ENCODE measurements around the gene CSNK2B. TPM values are rescaled to one million over a fixed set of nuclear protein-coding genes. Genes with fewer than 3 reads are reported as not detected.

The CSNK2B gene
- total RNA-seq, 2 experiments from 2014 or later: 230 to 245 TPM

GRCh38 chr6:31624070-31624469 is 41.8 kb upstream of the CSNK2B start:
- peaks cover 54% of the 10 kb centered on the region for H3K79me2 ChIP-seq (ENCODE audit: insufficient read depth, low read depth, low read length)
- H2AFZ ChIP-seq (ENCODE audit: low read length): no peak overlapping the region
- H3K27ac ChIP-seq (ENCODE audit: low read depth, low read length, poor library complexity, severe bottlenecking): no peak overlapping the region
- TF ChIP-seq EZH2phosphoT487 (IDR thresholded peaks at IDR 0.05; ENCODE audit: borderline replicate concordance, low read depth, low read length): no peak
- no peak for TF ChIP-seq CTCF (conservative IDR thresholded peaks at IDR 0.05; ENCODE audit: low read length)
- BruUV-seq (replicated peaks): no TSS peak
- H3K4me2 ChIP-seq (ENCODE audit: low read length): no peak overlapping the region
- intact Hi-C loops (cut with micrococcal nuclease; ENCODE audit: unreplicated experiment): loop anchor here (5.0 kb wide), 1 partner anchor 163 kb away; no protein-coding TSS in a partner anchor
- ChIA-PET CTCF (ENCODE audit: unreplicated experiment) (no interaction called here), POLR2A (no interaction called here)
- peaks cover 21% of the 10 kb centered on the region for H3K4me1 ChIP-seq (ENCODE audit: insufficient read depth, low read length, poor library complexity, severe bottlenecking)
- H3K9me2 ChIP-seq (ENCODE audit: insufficient read depth, low read length): no peaks in the 10 kb centered on the region
- H3K4me3 ChIP-seq (ENCODE audit: low read depth, low read length, poor library complexity, severe bottlenecking): no peak overlapping the region
- H4K20me1 ChIP-seq (ENCODE audit: insufficient read depth, low read length): peaks cover 18% of the 10 kb centered on the region
- no peak for DNase-seq (ENCODE audit: low spot score)
- H3K36me3 ChIP-seq (ENCODE audit: insufficient read depth, low read length): peaks cover 82% of the 10 kb centered on the region
- no peaks in the 10 kb centered on the region for H3K9me3 ChIP-seq (ENCODE audit: low read length)

GRCh38 chr6:31626952-31627351 is 38.9 kb upstream of the CSNK2B start:
- H4K20me1 ChIP-seq (ENCODE audit: insufficient read depth, low read length): peaks cover 11% of the 10 kb centered on the region
- H3K4me2 ChIP-seq (ENCODE audit: low read length): no peak overlapping the region
- no peaks in the 10 kb centered on the region for H3K9me3 ChIP-seq (ENCODE audit: low read length)
- no peaks in the 10 kb centered on the region for H3K9me2 ChIP-seq (ENCODE audit: insufficient read depth, low read length)
- peaks cover 41% of the 10 kb centered on the region for H3K79me2 ChIP-seq (ENCODE audit: insufficient read depth, low read depth, low read length)
- peaks cover 100% of the 10 kb centered on the region for H3K36me3 ChIP-seq (ENCODE audit: insufficient read depth, low read length)
- H2AFZ ChIP-seq (ENCODE audit: low read length): no peak overlapping the region
- no TSS peak for BruUV-seq (replicated peaks)
- POLR2A ChIA-PET: interaction anchor here (1.2 to 1.3 kb wide), 2 partner anchors 16 to 24 kb away, joined by 3 to 4 read pairs; no protein-coding TSS in a partner anchor
- peaks cover 10% of the 10 kb centered on the region for H3K4me1 ChIP-seq (ENCODE audit: insufficient read depth, low read length, poor library complexity, severe bottlenecking)
- CTCF ChIA-PET (ENCODE audit: unreplicated experiment): no interaction called here
- TF ChIP-seq EZH2phosphoT487 (IDR thresholded peaks at IDR 0.05; ENCODE audit: borderline replicate concordance, low read depth, low read length): no peak
- H3K4me3 ChIP-seq (ENCODE audit: low read depth, low read length, poor library complexity, severe bottlenecking): no peak overlapping the region
- no peak for DNase-seq (ENCODE audit: low spot score)
- no peak overlapping the region for H3K27ac ChIP-seq (ENCODE audit: low read depth, low read length, poor library complexity, severe bottlenecking)
- intact Hi-C loops (cut with micrococcal nuclease; ENCODE audit: unreplicated experiment): no loop called here

- no peak for DNase-seq (ENCODE audit: low spot score)
- no peak for TF ChIP-seq CTCF (conservative IDR thresholded peaks at IDR 0.05; ENCODE audit: low read length)
- no peak for TF ChIP-seq EZH2phosphoT487 (IDR thresholded peaks at IDR 0.05; ENCODE audit: borderline replicate concordance, low read depth, low read length)
- Histone ChIP-seq H3K27ac (ENCODE audit: low read depth, low read length, poor library complexity, severe bottlenecking) (no peak overlapping the region), H3K4me1 (ENCODE audit: insufficient read depth, low read length, poor library complexity, severe bottlenecking) (peaks cover 1% of the 10 kb centered on the region), H2AFZ (ENCODE audit: low read length) (no peak overlapping the region), H4K20me1 (ENCODE audit: insufficient read depth, low read length) (peaks cover 6% of the 10 kb centered on the region), H3K36me3 (ENCODE audit: insufficient read depth, low read length) (peaks cover 100% of the 10 kb centered on the region), H3K4me2 (ENCODE audit: low read length) (no peak overlapping the region), H3K79me2 (ENCODE audit: insufficient read depth, low read depth, low read length) (peaks cover 33% of the 10 kb centered on the region), H3K9me3 (ENCODE audit: low read length) (no peaks in the 10 kb centered on the region), H3K9me2 (ENCODE audit: insufficient read depth, low read length) (no peaks in the 10 kb centered on the region), H3K4me3 (ENCODE audit: low read depth, low read length, poor library complexity, severe bottlenecking) (no peak overlapping the region)
- ChIA-PET POLR2A (interaction anchor here (1.2 to 1.3 kb wide), 2 partner anchors 15 to 24 kb away, joined by 3 to 4 read pairs; no protein-coding TSS in a partner anchor), CTCF (ENCODE audit: unreplicated experiment) (no interaction called here)
- no TSS peak for BruUV-seq (replicated peaks)
- intact Hi-C loops (cut with micrococcal nuclease; ENCODE audit: unreplicated experiment): no loop called here
Observed at GRCh38 chr6:31627690-31628287, 38.1 kb upstream of the CSNK2B start.
